ENCODE results near the gene DMP1.

The DMP1 gene, protein sequence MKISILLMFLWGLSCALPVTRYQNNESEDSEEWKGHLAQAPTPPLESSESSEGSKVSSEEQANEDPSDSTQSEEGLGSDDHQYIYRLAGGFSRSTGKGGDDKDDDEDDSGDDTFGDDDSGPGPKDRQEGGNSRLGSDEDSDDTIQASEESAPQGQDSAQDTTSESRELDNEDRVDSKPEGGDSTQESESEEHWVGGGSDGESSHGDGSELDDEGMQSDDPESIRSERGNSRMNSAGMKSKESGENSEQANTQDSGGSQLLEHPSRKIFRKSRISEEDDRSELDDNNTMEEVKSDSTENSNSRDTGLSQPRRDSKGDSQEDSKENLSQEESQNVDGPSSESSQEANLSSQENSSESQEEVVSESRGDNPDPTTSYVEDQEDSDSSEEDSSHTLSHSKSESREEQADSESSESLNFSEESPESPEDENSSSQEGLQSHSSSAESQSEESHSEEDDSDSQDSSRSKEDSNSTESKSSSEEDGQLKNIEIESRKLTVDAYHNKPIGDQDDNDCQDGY

GRCh38 chr4:87649980-87650379 lies at the start of gene DMP1:
Gene DMP1 (plus strand): TSS chr4:87650280. CDS start chr4:87656493, 6,213 bp downstream.
- H3K36me3 ChIP-seq = no peaks in the 10 kb centered on the region
- H3K27ac ChIP-seq = no peak within 1 kb of the TSS
- H3K27me3 ChIP-seq = no peaks in the 10 kb centered on the region
- TF ChIP-seq, protein P1, sequence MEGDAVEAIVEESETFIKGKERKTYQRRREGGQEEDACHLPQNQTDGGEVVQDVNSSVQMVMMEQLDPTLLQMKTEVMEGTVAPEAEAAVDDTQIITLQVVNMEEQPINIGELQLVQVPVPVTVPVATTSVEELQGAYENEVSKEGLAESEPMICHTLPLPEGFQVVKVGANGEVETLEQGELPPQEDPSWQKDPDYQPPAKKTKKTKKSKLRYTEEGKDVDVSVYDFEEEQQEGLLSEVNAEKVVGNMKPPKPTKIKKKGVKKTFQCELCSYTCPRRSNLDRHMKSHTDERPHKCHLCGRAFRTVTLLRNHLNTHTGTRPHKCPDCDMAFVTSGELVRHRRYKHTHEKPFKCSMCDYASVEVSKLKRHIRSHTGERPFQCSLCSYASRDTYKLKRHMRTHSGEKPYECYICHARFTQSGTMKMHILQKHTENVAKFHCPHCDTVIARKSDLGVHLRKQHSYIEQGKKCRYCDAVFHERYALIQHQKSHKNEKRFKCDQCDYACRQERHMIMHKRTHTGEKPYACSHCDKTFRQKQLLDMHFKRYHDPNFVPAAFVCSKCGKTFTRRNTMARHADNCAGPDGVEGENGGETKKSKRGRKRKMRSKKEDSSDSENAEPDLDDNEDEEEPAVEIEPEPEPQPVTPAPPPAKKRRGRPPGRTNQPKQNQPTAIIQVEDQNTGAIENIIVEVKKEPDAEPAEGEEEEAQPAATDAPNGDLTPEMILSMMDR (IDR thresholded peaks at IDR 0.05) = no peak
- no peak for DNase-seq
- no peak within 1 kb of the TSS for H3K4me3 ChIP-seq
- no peaks in the 10 kb centered on the region for H3K4me1 ChIP-seq
- H3K9me3 ChIP-seq = no peaks in the 10 kb centered on the region
- intact Hi-C loops (cut with DNase I; ENCODE audit: low total_unique reads) = no loop called here

DNA sequence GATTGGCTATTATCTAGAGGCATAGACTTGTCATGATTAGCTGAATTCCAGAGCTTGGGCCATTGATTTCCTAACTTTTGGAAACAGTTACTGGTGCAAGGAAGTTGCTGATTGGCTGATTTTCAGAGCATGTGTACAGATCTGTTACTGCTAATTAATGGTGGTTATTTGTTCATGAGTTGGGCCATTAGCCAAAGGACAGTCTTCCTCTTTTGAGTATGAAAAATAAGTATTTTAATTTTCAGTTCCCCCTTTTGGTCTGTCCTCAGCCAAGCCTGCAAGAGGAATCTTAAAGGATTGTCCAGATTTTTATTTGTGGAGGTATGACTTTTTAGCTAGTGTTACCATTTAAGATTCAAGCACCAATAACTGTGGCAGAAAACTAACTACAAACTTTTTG lies 48.7 kb upstream of the DMP1 start:
- no peaks in the 10 kb centered on the region for H3K36me3 ChIP-seq
- no peak for DNase-seq
- H3K4me3 ChIP-seq = no peak overlapping the region
- H3K27me3 ChIP-seq = no peaks in the 10 kb centered on the region
- H3K4me1 ChIP-seq = no peaks in the 10 kb centered on the region
- no peaks in the 10 kb centered on the region for H3K9me3 ChIP-seq
- no peak overlapping the region for H3K27ac ChIP-seq
- TF ChIP-seq, protein P1 (IDR thresholded peaks at IDR 0.05) = no peak
- intact Hi-C loops (cut with DNase I; ENCODE audit: low total_unique reads) = no loop called here

DNA sequence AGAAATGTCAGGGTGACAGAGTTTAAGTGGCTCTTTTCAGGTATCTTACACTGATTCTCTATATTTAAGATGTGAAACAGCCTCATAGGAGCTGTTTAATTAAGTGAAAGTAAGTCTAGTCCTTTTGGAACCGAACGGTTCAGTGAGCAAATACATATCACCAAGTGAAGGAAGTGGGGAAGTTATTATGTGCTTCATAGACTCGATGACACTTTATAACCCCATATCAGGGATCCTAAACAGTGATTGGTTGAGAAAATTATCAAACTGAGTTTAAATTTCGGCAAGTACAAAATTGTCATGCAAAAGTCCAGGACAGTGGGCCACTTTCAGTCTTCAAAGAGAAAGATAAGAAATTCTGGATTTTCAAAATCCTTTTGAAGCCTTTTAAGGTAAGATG lies 41.9 kb upstream of the DMP1 start, which contains the start of gene DSPP:
Gene DSPP (plus strand): TSS at position 301 of the 400 bp plus-strand sequence. CDS start 2,380 bp downstream, outside the sequence.
- Histone ChIP-seq H3K4me3 (no peak within 1 kb of the TSS), H3K27me3 (no peaks in the 10 kb centered on the region), H3K9me3 (no peaks in the 10 kb centered on the region), H3K4me1 (no peaks in the 10 kb centered on the region), H3K27ac (no peak within 1 kb of the TSS), H3K36me3 (no peaks in the 10 kb centered on the region)
- TF ChIP-seq, protein P1 (IDR thresholded peaks at IDR 0.05) = no peak
- intact Hi-C loops (cut with DNase I; ENCODE audit: low total_unique reads) = no loop called here
- DNase-seq = no peak

GRCh38 chr4:87614292-87614890 lies 35.7 kb upstream of the DMP1 start:
- Histone ChIP-seq H3K4me3 (no peak overlapping the region), H3K4me1 (peaks cover 0 to 14% (median under 1%) of the 10 kb centered on the region in 4 donors), H3K36me3 (no peaks in the 10 kb centered on the region), H3K9me3 (no peaks in the 10 kb centered on the region), H3K27me3 (no peaks in the 10 kb centered on the region), H3K27ac (no peak overlapping the region)
- intact Hi-C loops (cut with DNase I; ENCODE audit: low total_unique reads) = no loop called here
- TF ChIP-seq, protein P1 (IDR thresholded peaks at IDR 0.05) = no peak
- no peak for DNase-seq

DNA sequence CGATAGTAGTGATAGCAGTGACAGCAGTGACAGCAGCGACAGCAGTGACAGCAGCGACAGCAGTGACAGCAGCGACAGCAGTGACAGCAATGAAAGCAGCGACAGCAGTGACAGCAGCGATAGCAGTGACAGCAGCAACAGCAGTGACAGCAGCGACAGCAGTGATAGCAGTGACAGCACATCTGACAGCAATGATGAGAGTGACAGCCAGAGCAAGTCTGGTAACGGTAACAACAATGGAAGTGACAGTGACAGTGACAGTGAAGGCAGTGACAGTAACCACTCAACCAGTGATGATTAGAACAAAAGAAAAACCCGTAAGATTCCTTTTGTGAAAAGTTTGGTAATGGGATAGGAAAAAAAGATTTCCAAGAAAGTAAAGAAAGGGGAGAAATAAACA lies 33.8 kb upstream of the DMP1 start:
- Histone ChIP-seq H3K4me1 (peaks cover 4 to 33% (median 8%) of the 10 kb centered on the region in 4 donors), H3K27me3 (no peaks in the 10 kb centered on the region), H3K4me3 (no peak overlapping the region), H3K9me3 (no peaks in the 10 kb centered on the region), H3K27ac (no peak overlapping the region), H3K36me3 (no peaks in the 10 kb centered on the region)
- TF ChIP-seq, protein P1 (IDR thresholded peaks at IDR 0.05) = no peak
- DNase-seq = no peak
- intact Hi-C loops (cut with DNase I; ENCODE audit: low total_unique reads) = no loop called here
